K562 treated with DMSO at 1 percent for 4 hours (cell line): ENCODE results near the gene CAPN5. TPM values are rescaled to one million over a fixed set of nuclear protein-coding genes. Genes with fewer than 3 reads are reported as not detected.

Experiments
- total RNA-seq: library from RNA; unstranded; fragments of 300-600 nt; gene quantifications from 2 replicates; pipeline ENCODE4 v1.2.3, GENCODE V29; 2022; ENCODE audit not compliant: insufficient read depth

Gene CAPN5
- 0.37 and 0.81 TPM in 2 replicates for total RNA-seq

DNA sequence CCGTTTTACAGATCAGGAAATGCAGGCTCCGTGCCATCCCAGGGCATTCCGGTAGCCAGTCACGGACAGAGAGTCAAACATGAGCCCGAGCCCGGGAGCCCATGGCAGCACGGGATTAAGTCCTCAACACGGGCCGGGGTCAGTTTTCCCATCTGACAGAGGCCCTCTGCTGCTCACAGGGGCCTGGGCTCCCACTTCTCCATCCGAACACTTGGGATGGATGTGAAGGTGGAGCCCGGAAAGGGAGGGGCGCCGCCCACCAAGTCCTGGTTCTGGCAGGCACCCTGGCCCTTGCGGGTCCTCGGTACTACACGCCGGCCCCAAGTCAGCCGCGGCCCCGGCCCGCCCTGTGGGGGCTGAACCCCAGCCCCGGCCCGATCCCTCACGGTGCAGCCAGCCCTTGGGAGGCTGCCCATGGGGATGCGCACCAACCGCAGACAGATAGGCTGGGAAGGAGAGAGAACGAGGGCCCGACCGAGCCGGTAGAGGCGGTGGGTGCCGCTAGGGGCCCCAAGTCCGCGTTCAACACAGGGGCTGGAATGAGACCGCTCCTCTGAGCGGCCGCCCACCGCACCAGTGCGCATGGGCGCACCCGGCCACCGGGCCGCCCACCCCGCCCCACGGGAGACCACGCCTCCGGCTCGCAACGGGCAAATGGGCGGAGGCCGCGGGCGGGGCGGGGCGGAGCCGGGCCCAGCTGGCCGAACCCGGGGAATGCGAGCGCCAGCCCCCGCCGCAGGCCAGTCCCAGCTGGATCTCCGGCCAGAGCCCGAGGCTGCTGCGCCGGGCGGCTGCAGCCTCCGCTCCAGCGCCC, at the start of gene CAPN5:
CAPN5 (plus strand) TSS at position 743 of the 814 bp plus-strand sequence. CDS start 17,916 bp downstream, outside the sequence.

DNA sequence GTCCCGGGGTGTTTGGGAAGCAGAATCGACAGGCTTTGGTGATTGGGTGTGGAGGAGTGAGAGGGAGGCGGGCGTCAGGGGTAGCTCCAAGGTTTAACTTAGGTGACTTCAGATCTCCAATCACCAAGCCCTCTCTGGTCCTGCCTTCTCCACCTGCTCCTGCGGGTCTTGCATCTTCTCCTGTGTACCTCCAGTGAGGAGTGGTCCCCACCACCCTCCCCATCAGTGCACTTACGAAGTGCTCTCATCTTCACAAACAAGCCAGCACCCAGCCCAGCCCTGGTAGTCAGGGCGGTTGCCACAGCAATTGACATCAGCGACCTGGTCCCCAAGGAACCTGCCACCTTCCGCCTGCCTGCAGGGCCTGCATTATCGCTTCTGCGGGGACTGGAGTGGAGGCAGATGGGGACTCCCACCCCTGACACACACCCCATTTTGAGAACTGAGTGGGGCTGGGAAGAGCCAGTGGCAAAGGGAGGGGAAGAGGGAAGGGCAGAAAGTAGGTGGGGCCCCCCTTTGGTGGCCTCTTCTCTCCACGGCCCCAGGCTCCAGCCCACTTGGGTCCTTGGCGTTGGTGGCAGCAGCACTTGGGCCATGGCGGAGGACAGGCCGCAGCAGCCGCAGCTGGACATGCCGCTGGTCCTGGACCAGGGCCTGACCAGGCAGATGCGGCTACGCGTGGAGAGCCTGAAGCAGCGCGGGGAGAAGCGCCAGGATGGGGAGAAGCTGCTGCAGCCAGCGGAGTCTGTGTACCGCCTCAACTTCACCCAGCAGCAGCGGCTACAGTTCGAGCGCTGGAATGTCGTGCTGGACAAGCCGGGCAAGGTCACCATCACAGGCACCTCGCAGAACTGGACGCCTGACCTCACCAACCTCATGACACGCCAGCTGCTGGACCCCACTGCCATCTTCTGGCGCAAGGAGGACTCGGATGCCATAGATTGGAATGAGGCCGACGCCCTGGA, 35.8 kb downstream of the CAPN5 start, which contains the start of gene OMP:
OMP (plus strand) TSS at position 595 of the 965 bp plus-strand sequence; CDS start at position 595, 0 bp downstream.

DNA sequence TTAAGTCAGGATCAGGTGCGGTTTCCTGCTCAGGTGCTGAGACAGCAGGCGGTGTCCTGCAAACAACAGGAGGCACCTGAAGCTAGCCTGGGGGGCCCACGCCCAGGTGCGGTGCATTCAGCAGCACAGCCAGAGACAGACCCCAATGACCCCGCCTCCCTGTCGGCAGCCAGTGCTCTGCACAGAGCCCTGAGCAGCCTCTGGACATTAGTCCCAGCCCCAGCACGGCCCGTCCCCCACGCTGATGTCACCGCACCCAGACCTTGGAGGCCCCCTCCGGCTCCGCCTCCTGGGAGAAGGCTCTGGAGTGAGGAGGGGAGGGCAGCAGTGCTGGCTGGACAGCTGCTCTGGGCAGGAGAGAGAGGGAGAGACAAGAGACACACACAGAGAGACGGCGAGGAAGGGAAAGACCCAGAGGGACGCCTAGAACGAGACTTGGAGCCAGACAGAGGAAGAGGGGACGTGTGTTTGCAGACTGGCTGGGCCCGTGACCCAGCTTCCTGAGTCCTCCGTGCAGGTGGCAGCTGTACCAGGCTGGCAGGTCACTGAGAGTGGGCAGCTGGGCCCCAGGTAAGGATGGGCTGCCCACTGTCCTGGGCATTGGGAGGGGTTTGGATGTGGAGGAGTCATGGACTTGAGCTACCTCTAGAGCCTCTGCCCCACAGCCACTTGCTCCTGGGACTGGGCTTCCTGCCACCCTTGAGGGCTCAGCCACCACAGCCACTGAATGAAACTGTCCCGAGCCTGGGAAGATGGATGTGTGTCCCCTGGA, 61.3 kb downstream of the CAPN5 start, which contains the start of gene MYO7A:
MYO7A (plus strand) TSS at position 327 of the 772 bp plus-strand sequence. CDS start 2,389 bp downstream, outside the sequence.

Other genes with a start within 250 kb of the CAPN5 start
- 6.0 and 8.2 TPM in 2 replicates for gene ACER3, start 206.1 kb upstream of the CAPN5 start, total RNA-seq
- gene B3GNT6, start 32.6 kb upstream of the CAPN5 start, total RNA-seq = not detected in 2 replicates
- gene OMP, start 35.9 kb downstream of the CAPN5 start, total RNA-seq = not detected in 2 replicates
- 0.28 TPM in 1 of 2 replicates, not detected in the other for gene MYO7A, start 61.3 kb downstream of the CAPN5 start, total RNA-seq
- 3.1 TPM in 1 of 2 replicates, not detected in the other for gene GDPD4, start 234.7 kb downstream of the CAPN5 start, total RNA-seq